Cardiac fibroblast (primary cell): Measurements from ENCODE around the gene TECR.

Experiments used
- DNase-seq, 2 donors: peaks; one replicate each; pipeline versions ENCODE4 v3.0.0 to v3.0.0-alpha.2; 2010; ENCODE audit warnings: low read depth in 2 of 2
- H3K4me3 ChIP-seq, 2 donors: replicated peaks in 1 of 2; 1 replicate in 1 of 2; 2 replicates in 1 of 2; pipeline ENCODE4 v1.5.1; 2011; ENCODE audit warnings: low read depth in 2 of 2, low read length in 2 of 2, mild to moderate bottlenecking in 2 of 2, moderate library complexity in 1 of 2
- CTCF ChIP-seq: IDR thresholded peaks from one replicate; pipeline ENCODE4 v1.5.1; 2011; ENCODE audit warnings: low read depth, mild to moderate bottlenecking, low read length, inconsistent platforms

Gene TECR

GRCh38 chr19:14566712-14567077 is 37.3 kb downstream of the TECR start:
- TF ChIP-seq CTCF = no peak
- H3K4me3 ChIP-seq = no peak overlapping the region
- no peak for DNase-seq

GRCh38 chr19:14567079-14567478 is 37.7 kb downstream of the TECR start:
- H3K4me3 ChIP-seq = no peak overlapping the region
- TF ChIP-seq CTCF = no peak
- DNase-seq = no peak

GRCh38 chr19:14570864-14571527 is 41.6 kb downstream of the TECR start:
- TF ChIP-seq CTCF = no peak

GRCh38 chr19:14571695-14572490 is 42.5 kb downstream of the TECR start, which contains the start of gene NDUFB7:
TSS of gene NDUFB7 (minus strand) at chr19:14572066. CDS start at chr19:14572000, 66 bp downstream.
- DNase-seq = peak; percentile 96
- peak within 1 kb of the TSS; percentile 79 to 98 for H3K4me3 ChIP-seq
- peak; percentile 52 for TF ChIP-seq CTCF

More at GRCh38 chr19:14570864-14571527, 41.6 kb downstream of the TECR start:
- no peak for DNase-seq
- H3K4me3 ChIP-seq = peak overlapping the region; percentile 79 to 98

GRCh38 chr19:14575428-14575980 is 46.1 kb downstream of the TECR start:
- no peak for TF ChIP-seq CTCF
- DNase-seq = no peak
- no peak overlapping the region for H3K4me3 ChIP-seq

GRCh38 chr19:14576363-14576762 is 47.0 kb downstream of the TECR start:
- DNase-seq = no peak
- no peak for TF ChIP-seq CTCF

More at GRCh38 chr19:14576363-14576762, 47.0 kb downstream of the TECR start:
- no peak overlapping the region for H3K4me3 ChIP-seq
